GM18511 (cell line): ENCODE results near the gene TCFL5.
"Not testable (repeated sequence)": the region's sequence is repeated elsewhere in the genome, so short reads cannot be mapped to it uniquely, and the experiment has no call there.

Experiments used
- ATAC-seq: cut with Tn5 transposase; IDR thresholded peaks from one replicate; pipeline ENCODE4 v1.9.1; 2021; ENCODE audit warnings: mild to moderate bottlenecking, moderate library complexity; ENCODE audit not compliant: unreplicated experiment

Gene TCFL5

DNA sequence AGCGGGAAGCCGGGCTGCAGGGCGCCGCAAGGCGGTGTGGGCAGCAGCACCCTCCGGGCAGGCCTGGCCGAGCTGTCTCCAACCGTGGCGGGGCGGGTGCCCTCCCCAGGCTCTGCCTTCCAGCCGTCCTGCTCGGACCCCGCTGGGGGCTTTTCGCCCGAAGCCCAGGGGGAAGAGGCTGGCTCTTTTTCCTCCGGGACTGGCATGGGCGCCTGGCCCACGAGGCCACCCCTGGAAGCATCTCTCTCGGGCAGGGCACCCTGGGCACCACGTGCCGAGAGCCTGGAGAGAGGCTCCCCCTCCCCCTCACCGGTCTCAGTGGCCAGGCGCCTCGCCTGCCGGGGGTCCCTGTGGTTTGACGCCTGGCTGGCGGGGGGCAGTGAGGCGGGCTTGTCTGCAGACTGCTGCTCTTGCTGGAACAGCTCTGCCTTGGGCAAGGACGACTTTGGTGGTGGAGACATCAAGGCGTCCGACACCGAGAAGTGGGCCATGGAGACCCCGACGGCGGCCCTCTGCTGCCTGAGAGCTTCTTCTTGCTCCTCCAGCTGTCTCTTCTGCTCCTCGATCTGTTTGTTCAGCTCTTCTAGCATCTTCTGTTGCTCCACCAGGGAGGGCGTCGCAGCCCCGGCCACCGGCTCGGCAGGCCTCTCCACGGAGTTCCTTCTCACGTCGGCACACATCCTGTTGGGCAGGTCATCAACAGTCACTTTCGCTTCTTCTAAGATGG lies 19.5 kb upstream of the TCFL5 start:
- ATAC-seq, result no peak

DNA sequence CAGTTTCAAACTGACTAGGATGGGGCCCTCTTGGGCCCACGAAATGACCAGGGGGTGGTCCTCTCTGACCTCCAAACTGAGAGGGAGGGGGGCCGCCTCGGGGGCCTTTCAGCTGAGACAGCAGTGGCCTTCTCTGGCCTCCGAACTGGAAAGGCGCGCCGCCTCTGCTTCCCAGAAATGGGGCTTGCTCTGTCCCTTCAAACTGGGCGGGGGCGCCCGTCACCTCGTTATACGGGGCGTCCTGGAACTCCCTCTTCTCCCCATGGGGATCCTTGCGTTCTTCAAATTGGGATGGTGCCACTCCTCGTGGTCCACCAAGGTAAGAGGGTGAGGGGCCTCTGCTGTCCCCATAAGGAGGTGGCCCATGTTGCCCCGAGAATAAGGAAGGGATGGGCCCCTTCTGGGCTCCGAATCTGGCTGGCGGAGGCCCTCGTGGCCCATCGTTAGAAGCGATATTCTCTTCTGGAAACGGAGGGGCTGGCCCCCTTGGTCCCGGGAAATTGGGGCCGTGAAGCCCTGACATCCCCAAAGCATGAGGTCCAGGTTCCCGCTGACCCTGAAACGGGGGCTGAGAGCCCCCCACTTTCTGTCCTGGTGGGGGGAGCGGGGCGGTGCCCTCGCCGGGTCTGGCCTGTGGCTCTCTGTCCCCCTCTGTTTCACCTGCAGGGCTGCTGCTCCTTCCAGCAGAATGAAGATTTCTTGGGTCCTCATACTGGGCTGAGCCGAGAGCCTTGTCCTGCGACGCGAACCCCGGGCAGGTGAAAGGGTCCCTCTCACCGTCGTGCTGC lies 18.7 kb upstream of the TCFL5 start:
- ATAC-seq, result no peak

DNA sequence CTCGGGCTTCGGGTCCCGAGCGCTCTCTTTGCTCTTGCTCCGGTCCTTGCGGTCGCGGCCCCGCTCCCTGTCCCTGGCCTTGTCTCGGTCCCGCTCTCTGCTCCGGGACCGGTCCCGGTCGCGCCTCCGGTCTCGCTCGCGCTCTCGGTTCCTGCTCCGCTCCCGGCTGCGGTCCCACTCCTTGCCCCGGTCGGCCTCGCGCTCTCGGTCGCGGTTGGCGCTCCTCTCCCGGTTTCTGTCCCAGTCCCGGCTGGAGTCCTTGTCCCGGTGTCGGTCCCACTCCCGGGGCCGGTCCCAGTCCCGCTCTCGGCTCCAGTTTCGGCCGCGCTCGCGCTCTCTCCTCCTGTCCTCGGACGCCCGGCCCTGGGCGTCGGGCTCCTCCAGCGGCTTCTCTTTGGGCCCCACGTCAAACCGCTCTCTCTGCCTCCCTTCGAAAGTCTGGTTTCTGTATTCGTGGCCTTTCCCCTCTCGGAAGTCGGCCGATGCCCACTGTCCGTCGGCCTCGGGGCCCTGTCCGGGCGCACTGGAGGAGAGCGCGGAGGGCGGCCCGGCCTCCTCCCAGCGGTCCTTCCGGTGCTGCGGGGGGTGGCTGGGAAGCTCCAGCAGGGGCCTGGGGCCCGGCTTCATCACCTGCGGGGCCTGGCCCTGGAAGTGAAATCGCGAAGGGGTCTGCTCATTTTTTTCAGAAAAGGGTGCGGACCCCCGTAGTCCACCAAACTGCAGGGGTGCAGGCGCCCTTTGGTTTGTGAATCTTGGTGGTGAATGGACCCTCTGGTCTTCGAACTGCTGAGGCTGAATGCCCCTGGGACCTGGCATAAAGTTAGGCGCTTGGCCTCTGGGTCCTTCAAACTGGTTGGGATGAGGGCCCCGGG lies 17.9 kb upstream of the TCFL5 start:
- no peak for ATAC-seq

DNA sequence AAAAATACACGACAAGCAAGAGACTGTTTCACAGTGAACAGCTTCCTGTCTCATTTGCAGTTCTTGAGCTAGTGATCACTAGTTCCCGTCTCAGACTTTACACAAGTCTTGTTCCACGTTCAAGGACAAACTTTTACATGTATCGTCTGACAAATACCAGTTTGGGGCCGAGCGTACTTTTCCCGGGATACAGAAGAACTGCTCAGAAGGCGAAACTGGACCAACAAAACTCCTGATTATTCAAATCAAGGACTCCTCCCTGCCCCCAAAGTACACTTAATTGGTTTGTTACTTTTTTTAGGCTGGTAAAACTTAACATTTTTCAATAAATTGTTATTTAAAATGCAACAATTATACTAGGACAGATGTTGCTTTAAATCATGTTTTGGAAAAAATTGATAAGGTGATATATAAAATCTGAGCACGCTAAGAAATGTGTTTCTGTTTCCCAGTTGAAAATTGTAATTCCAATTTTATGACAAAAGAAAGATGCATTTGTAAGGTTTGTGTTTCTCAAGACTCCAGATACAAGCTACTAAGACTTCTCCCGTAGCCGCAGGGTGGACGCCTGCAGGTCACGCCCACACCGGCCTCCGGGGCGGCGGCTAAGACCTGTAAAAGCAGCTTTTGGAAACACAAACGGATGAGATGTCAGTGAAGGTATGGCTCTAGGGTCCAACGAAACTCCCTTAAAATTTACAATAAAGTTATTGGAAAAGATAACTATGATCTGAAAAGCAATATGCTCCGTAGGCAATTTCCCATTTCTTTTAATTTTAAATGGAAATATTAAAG lies 16.8 kb upstream of the TCFL5 start:
- no peak for ATAC-seq

DNA sequence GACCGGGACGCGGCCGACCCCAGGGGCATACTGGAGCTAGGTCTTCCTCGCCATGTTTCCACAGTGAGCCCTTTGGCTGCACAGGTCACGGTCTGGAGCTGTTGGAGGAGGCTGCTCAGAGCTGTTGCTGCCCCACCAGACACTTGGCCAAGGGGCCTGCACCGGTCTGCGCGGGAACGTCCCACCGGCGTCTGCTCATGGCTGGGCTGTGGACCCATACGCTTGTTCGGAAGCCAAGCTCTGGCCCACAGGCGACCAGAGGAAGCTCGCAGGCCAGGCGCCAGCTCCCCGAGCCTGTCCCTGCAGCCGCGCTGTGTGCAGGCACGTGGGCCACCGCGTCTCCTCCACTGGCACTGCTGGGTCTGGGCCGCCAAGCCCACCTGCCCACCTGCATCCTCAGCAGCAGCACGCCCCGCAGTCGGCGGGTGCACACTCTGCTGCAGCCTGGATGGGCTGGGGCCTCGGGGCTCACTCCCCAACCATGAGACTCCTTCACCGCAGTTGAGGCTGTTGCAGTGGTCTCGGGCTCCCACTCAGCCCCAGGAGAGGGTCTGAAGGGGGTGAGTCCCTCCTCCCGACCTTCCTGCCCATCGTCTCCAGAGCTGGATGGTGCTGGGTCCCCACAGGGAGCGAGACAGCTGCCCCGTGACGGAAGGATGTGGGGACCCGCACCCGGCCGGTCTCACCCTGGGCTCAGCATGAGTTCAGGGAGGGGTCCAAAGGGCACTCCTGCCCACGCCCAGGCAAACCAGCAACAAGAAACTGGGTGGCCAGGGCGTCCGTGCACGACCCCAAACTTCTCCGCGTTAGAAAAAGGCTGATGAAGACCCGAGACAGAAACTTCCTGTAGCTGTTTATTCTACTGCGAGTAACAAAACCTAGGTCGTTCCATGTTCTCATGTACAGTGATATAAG lies 15.5 kb upstream of the TCFL5 start:
- ATAC-seq, result no peak

DNA sequence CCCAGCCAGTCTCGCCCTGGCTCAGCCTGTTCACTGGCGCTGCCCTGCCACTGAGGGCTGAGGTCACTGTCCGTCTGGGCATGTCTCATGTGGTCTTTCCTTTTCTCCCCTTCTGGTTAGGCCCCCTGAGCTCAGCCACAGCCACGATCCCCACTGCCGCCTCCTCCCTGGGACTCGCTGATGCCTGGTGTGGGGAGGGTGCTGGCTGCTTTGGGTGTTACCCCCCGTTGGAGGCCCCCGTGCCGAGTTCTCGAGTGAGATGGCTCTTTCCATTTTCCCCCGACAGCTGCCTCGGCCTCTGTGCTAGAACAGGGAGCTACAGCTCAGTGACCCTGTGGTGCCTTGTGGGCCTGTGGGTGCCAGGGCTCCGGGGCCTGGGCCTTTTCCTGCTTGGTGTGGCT lies 14.9 kb upstream of the TCFL5 start:
- no peak for ATAC-seq

DNA sequence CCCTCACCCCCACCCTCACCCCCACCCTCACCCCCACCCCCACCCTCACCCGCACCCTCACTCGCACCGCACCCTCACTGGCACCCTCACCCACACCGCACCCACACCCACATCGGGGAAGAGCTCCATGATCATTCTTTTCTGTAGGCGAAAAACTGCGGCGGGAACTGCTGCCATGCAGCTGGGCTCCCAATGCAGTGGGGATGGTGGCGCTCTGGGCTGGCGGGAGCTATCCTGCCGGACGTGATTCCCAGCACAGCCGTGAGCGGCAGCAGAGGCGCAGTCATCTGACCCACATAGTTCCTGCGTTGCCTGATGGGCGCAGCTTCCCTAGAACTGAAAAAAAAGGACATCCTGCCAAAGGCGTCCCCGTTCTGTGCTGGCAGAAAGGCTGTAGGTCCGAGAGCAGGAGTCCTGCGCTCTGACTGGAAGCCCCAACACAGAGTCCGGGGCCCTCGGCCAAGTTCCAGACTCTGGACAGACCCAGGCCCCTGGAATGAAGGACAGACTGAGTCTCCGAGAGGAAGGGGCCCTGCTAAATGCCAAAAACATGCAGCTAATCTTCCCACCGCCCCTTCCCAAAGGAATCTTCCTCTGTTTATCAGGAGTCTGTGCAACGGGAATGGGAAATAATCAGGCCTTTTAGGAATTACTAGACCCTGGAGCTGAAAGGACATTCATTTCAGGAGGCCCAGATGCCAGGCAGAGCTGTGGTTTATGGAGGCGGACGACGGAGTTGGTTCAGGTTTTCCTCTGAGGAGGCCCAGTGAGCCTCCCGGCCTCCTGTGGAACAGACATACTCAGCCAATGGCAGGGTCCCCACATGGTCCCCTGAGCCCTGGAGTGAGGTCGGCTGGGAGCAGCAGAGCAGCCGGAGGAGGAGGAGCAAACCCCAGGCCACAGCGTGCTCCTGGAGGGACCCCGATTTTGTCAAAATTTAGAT lies 14.1 kb upstream of the TCFL5 start:
- no peak for ATAC-seq

DNA sequence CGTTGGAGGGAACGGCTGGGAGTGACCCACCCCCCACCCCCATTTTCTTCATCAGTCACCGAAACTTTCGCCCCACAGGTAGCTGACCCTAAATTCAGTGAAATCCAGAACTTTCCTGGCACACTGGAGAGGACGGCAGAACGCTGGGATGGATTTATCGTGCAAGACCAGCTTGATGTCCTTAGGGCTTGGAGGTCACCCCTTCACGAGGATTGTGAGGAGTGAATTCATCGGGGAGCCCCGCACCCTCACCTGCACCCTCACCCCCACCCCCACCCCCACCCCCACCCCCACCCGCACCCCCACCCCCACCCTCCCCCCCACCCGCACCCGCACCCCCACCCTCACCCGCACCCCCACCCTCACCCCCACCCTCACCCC lies 13.3 kb upstream of the TCFL5 start:
- ATAC-seq, result no peak

DNA sequence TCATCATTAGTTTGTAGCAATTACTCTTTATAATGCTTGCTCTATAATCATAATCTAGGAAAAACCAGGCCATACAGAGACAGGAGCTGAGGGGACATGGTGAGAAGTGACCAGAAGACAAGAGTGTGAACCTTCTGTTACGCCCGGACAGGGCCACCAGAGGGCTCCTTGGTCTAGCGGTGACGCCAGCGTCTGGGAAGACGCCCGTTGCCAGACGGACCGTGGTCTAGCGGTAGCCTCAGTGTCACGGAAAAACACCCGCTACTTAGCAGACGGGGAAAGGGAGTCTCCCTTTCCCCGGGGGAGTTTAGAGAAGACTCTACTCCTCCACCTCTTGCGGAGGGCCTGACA lies 12.0 kb upstream of the TCFL5 start:
- not testable (repeated sequence) for ATAC-seq

DNA sequence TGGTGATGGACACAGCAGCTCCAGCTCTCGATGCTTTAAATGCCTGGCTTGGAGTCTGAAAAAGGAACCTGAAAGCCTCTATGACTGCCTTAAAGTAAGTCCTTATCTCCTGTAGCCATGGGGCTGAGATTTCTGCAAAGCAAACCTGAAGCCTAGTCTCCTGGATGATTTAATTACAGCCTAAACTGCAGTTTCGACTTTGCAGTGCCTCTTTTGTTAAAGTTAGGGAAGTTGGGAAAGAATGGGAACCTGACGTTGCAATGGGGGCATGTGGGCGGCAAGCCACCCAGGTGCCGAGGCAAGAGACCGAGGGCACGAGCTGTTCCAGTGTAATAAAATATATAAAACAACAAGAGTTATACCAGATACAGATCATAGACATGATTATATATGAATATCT lies 11.7 kb upstream of the TCFL5 start:
- no peak for ATAC-seq

DNA sequence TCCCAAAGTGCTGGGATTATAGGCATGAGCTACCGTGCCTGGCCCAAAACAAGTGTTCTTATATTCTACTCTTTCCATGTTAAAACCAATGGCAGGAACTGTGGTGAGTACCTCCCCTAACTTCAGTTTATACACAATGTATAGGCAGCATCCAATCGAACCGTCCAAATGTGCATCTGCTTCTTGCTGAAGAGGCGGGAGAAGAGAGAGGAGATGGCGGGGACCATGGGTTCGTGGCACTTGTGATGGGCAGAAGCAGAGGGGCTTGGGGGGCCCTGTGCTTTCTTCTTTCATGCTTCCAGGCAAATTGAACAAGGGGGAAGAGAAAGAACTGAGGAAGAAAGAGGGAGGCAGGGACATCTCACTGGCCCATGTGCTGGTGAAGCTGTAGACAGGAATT lies 11.2 kb upstream of the TCFL5 start:
- ATAC-seq, result no peak

DNA sequence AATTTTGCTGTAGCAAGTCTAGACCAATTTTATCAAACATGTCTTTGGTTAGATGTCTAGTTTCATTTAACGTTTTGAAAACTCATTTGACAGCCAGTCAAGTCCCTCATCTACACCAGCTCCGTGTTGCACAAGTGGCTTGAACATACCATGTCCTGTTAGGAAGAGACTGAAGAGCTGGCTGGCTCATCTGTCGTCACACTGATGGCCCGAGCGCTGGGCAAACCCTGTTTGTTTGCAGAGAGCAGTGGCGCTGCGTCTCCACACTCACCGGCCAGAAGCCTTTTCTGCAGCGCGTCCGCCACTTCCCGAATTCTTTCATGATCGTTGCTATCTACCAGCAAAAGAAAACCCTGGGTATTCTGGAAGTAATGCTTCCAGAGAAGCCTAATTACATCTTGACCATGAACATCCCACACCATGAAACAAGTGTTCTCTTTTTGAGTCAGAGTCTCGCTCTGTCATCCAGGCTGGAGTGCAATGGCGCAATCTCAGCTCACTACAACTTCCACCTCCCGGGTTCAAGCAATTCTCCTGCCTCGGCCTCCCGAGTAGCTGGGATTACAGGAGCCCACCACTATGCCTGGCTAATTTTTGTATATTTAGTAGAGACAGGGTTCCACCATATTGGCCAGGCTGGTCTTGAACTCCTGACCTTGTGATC lies 10.7 kb upstream of the TCFL5 start:
- no peak for ATAC-seq

DNA sequence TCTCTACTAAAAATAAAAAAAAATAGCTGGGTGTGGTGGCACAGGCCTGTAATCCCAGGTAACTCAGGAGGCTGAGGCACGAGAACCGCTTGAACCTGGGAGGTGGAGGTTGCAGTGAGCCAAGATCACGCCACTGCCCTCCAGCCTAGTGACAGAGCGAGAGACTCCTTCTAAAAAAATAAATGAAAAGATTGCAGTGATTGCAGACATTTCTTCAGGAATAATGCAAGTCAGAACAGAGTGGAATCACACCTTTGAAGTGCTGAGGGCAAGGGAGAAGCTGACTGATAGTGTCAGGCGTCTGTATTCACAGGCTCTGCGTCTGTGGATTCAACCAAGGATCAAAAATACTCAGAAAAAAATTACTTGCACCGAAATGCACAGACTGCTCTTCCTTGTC lies 2.6 kb upstream of the TCFL5 start:
- ATAC-seq, result no peak

DNA sequence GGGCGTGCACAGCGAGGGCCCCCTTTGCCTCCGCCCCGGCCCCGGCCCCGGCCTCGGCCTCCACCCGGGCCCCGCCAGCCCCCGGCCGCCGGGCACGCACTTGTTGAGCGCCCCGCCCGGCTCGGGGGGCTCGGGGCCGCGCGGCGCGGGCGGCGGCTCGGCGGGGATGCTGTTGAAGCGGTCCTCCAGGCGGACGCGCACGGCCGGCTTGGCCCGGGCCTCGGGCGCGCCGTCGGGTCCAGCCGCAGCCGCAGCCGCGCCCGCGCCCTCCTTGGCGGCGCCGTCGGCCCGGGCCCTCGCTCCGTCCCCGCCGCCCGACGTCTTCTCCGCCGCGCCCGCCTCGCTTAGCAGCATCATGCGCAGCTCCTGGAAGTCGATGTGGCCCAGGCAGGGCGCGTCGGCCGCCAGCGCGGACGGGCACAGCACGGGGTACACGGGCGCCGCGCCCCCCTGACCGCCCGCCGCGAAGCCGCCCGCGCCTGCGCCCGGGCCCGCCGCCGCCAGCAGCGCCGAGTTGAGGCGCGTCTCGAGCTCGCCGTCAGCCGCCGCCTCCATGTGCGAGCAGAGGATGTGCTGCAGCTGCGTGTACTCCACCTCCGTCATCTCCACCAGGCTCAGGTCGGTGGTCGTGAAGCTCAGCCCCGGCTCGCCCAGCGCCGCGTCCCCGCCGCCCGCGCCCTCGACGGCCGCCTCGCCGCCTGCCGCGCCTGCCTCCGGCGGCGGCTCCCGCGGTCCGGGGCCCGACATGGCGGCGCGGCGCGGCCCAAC lies 514 bp downstream of the TCFL5 start:
- peak; percentile 47 for ATAC-seq

DNA sequence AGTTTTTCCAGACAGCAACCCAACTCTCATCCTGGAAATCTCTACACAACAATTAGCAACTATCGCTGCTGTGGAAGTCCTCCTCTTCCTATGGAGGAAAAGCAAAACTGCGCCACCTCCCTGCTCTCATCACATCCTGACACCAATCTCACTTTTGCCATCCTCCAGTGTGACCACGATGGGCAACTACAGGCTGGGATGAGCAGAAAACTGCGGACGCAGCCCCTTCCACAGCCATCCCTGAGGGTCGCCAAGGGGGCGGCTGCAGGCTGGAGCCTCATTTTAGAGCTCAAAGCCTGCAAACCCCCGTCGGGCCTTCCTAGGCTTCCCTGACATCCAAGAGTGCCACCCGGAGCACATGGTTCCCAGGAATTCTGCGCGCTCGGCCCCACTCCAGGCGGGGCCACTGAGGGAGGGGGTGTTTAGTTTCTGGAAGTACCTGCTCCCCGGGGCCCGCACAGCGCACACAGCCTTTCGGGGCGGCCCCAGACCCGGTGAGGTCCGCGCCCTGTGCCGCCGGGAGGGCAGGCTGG lies 1.2 kb downstream of the TCFL5 start:
- ATAC-seq, result peak; percentile 13

DNA sequence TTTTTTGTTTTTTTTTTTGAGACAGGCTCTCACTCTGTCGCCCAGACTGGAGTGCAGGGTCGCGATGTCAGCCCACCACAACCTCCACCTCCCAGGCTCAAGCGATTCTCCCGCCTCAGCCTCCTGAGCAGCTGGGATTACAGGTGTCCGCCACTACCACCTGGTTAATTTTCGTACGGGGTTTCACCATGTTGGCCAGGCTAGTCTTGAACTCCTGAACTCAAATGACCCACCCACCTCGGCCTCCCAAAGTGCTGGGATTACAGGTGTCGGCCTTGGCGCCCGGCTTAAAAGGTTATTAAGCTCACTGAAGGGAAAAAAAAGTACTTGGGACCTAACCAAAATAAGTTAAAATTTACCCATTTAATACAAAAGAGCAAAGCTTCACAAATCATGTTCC lies 1.9 kb downstream of the TCFL5 start:
- no peak for ATAC-seq
